ENCODE measurements around the gene CCL16.
"Not testable (repeated sequence)": the region's sequence is repeated elsewhere in the genome, so short reads cannot be mapped to it uniquely, and the experiment has no call there.

CCL16 gene

GRCh38 chr17:36016555-36016954 is 35.3 kb upstream of the CCL16 start:
- TF ChIP-seq HDGF (IDR thresholded peaks at IDR 0.05; ENCODE audit: borderline replicate concordance) (no peak), NFRKB (IDR thresholded peaks at IDR 0.05) (no peak), FOXM1 (IDR thresholded peaks at IDR 0.05; ENCODE audit: borderline replicate concordance) (no peak), SP1 (IDR thresholded peaks at IDR 0.05) (no peak), ARNT (IDR thresholded peaks at IDR 0.05) (no peak)
- ChIA-PET POLR2A (no interaction called here), CTCF (interaction anchor here (0.7 kb wide), 1 partner anchor 39 kb away, joined by 3 read pairs; no protein-coding TSS in a partner anchor)
- DNase-seq (ENCODE audit: extremely low spot score), result no peak

- CTCF ChIA-PET; DNase-seq (ENCODE audit: extremely low spot score); POLR2A ChIA-PET: not testable (repeated sequence)
These were observed 34.6 kb upstream of the CCL16 start for GRCh38 chr17:36015895-36016294.

- no peak for DNase-seq (ENCODE audit: extremely low spot score)
- ChIA-PET CTCF (no interaction called here), POLR2A (no interaction called here)
- TF ChIP-seq SP1 (IDR thresholded peaks at IDR 0.05) (no peak), NFRKB (IDR thresholded peaks at IDR 0.05) (no peak), CTBP1 (IDR thresholded peaks at IDR 0.05; ENCODE audit: borderline replicate concordance) (no peak), ARNT (IDR thresholded peaks at IDR 0.05) (no peak)
These were observed 33.6 kb upstream of the CCL16 start for GRCh38 chr17:36014946-36015345.

- POLR2A ChIA-PET, result no interaction called here
- TF ChIP-seq ZNF384 (IDR thresholded peaks at IDR 0.05) (no peak), NFRKB (IDR thresholded peaks at IDR 0.05) (no peak), LEF1 (IDR thresholded peaks at IDR 0.05; ENCODE audit: borderline replicate concordance) (no peak), FOXM1 (IDR thresholded peaks at IDR 0.05; ENCODE audit: borderline replicate concordance) (no peak), TARDBP (IDR thresholded peaks at IDR 0.05) (no peak)
- no peak for DNase-seq (ENCODE audit: extremely low spot score)
- CTCF ChIA-PET, result no interaction called here
These were observed 29.9 kb upstream of the CCL16 start for GRCh38 chr17:36011201-36011600.

- no peak for DNase-seq (ENCODE audit: extremely low spot score)
- CTCF ChIA-PET, result interaction anchor here (1.2 kb wide), 1 partner anchor 140 kb away, joined by 3 read pairs; no protein-coding TSS in a partner anchor
- TF ChIP-seq ELF4 (IDR thresholded peaks at IDR 0.05) (no peak), SUZ12 (IDR thresholded peaks at IDR 0.05) (no peak), FOXM1 (IDR thresholded peaks at IDR 0.05; ENCODE audit: borderline replicate concordance) (no peak), L3MBTL2 (conservative IDR thresholded peaks at IDR 0.05) (no peak), ZNF384 (IDR thresholded peaks at IDR 0.05) (no peak), BHLHE40 (IDR thresholded peaks at IDR 0.05; ENCODE audit: borderline replicate concordance) (no peak), TARDBP (IDR thresholded peaks at IDR 0.05) (no peak), NFRKB (IDR thresholded peaks at IDR 0.05) (no peak), SP1 (IDR thresholded peaks at IDR 0.05) (no peak), HDGF (IDR thresholded peaks at IDR 0.05; ENCODE audit: borderline replicate concordance) (no peak)
- POLR2A ChIA-PET, result no interaction called here
These were observed 27.8 kb upstream of the CCL16 start for GRCh38 chr17:36008998-36009665.

- TF ChIP-seq LEF1 (IDR thresholded peaks at IDR 0.05; ENCODE audit: borderline replicate concordance), result no peak
- TF ChIP-seq FOXA1 (IDR thresholded peaks at IDR 0.05), result no peak
- no peak for DNase-seq (ENCODE audit: extremely low spot score)
- ChIA-PET CTCF (interaction anchor here (1.3 to 1.9 kb wide), 2 partner anchors 14 to 144 kb away, joined by 7 read pairs; partner anchors contain the start of gene CCL23), POLR2A (no interaction called here)
These were observed 23.4 kb upstream of the CCL16 start for GRCh38 chr17:36004594-36005108.

- TF ChIP-seq FOXM1 (IDR thresholded peaks at IDR 0.05; ENCODE audit: borderline replicate concordance) (no peak), CTBP1 (IDR thresholded peaks at IDR 0.05; ENCODE audit: borderline replicate concordance) (no peak), L3MBTL2 (conservative IDR thresholded peaks at IDR 0.05) (no peak), ELF4 (IDR thresholded peaks at IDR 0.05) (no peak), SUZ12 (IDR thresholded peaks at IDR 0.05) (no peak), PKNOX1 (IDR thresholded peaks at IDR 0.05) (no peak), LEF1 (IDR thresholded peaks at IDR 0.05; ENCODE audit: borderline replicate concordance) (no peak), BHLHE40 (IDR thresholded peaks at IDR 0.05; ENCODE audit: borderline replicate concordance) (no peak), HDGF (IDR thresholded peaks at IDR 0.05; ENCODE audit: borderline replicate concordance) (no peak), ARNT (IDR thresholded peaks at IDR 0.05) (no peak), ZNF384 (IDR thresholded peaks at IDR 0.05) (no peak), FOXA1 (IDR thresholded peaks at IDR 0.05) (no peak), FOXK2 (IDR thresholded peaks at IDR 0.05) (no peak)
- DNase-seq (ENCODE audit: extremely low spot score), result no peak
- ChIA-PET POLR2A (no interaction called here), CTCF (no interaction called here)
These were observed 21.3 kb upstream of the CCL16 start for GRCh38 chr17:36002631-36003030.

- TF ChIP-seq PKNOX1 (IDR thresholded peaks at IDR 0.05) (no peak), BHLHE40 (IDR thresholded peaks at IDR 0.05; ENCODE audit: borderline replicate concordance) (no peak), ELF4 (IDR thresholded peaks at IDR 0.05) (no peak), FOXK2 (IDR thresholded peaks at IDR 0.05) (no peak), CTBP1 (IDR thresholded peaks at IDR 0.05; ENCODE audit: borderline replicate concordance) (no peak), FOXA1 (IDR thresholded peaks at IDR 0.05) (no peak), LEF1 (IDR thresholded peaks at IDR 0.05; ENCODE audit: borderline replicate concordance) (no peak), FOXM1 (IDR thresholded peaks at IDR 0.05; ENCODE audit: borderline replicate concordance) (no peak), L3MBTL2 (conservative IDR thresholded peaks at IDR 0.05) (no peak), NFRKB (IDR thresholded peaks at IDR 0.05) (no peak), ZNF384 (IDR thresholded peaks at IDR 0.05) (no peak), TARDBP (IDR thresholded peaks at IDR 0.05) (no peak), SP1 (IDR thresholded peaks at IDR 0.05) (no peak), HDGF (IDR thresholded peaks at IDR 0.05; ENCODE audit: borderline replicate concordance) (no peak), ARNT (IDR thresholded peaks at IDR 0.05) (no peak), SUZ12 (IDR thresholded peaks at IDR 0.05) (no peak)
- POLR2A ChIA-PET, result no interaction called here
- CTCF ChIA-PET, result interaction anchor here (1.0 kb wide), 1 partner anchor 147 kb away, joined by 3 read pairs; no protein-coding TSS in a partner anchor
- no peak for DNase-seq (ENCODE audit: extremely low spot score)
These were observed 20.7 kb upstream of the CCL16 start for GRCh38 chr17:36001862-36002603.

Data from HEK293T (cell line).